ENCODE measurements around the gene ZNF142. TPM values are rescaled to one million over a fixed set of nuclear protein-coding genes. Genes with fewer than 3 reads are reported as not detected.

Gene ZNF142, protein sequence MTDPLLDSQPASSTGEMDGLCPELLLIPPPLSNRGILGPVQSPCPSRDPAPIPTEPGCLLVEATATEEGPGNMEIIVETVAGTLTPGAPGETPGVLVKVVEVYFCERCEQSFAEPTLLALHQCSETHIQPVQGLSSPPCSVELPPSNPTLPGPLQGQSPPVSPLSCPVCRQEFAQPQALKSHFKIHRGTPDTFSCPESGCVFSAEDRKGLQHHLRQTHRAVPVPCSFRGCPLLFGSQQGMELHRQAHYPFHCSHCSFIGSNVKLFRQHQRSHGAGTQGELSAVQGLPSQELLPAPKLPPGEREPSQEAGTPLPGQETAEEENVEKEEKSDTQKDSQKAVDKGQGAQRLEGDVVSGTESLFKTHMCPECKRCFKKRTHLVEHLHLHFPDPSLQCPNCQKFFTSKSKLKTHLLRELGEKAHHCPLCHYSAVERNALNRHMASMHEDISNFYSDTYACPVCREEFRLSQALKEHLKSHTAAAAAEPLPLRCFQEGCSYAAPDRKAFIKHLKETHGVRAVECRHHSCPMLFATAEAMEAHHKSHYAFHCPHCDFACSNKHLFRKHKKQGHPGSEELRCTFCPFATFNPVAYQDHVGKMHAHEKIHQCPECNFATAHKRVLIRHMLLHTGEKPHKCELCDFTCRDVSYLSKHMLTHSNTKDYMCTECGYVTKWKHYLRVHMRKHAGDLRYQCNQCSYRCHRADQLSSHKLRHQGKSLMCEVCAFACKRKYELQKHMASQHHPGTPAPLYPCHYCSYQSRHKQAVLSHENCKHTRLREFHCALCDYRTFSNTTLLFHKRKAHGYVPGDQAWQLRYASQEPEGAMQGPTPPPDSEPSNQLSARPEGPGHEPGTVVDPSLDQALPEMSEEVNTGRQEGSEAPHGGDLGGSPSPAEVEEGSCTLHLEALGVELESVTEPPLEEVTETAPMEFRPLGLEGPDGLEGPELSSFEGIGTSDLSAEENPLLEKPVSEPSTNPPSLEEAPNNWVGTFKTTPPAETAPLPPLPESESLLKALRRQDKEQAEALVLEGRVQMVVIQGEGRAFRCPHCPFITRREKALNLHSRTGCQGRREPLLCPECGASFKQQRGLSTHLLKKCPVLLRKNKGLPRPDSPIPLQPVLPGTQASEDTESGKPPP (N-terminal part only)
- 10 to 100 TPM; 11.8 to 40.3 (median 15.7) TPM for total RNA-seq

DNA sequence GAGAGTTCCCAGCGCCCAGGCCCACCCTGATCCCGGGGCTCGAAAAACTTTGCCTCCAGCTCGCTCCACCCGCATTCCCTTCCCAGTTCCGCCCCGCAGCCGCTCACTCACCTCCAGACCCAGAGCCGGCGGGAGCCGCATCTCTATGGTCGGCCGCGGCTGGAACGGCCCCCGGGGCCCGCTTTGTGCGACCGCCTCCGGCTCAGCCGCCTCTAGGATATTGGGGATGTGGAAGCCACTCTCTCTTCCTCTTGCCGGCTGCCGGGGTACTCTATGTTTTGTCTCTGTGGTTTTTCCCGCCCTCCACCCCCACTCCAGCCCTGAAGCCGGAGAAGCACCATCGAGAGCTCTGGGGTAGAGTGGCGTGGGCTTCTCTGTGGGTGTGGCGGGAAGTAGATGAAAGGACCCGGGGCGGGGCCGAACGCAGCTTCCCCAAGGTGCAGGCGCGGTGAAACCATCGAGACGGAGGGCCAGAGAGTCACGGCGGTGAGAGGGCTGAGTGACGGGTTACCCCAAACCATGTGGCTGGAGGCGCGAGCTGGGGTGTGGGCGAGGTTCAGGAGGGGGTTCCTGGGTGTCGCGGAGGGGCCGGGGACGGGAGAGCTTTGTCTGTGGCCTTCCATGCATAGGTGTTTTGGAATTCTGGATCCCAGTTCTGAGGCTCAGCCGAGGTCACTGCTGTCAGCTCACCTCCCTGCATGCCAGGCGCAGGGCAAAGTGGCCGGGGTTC, at the start of gene ZNF142, which contains the start of gene BCS1L:
Gene ZNF142 (minus strand): TSS at position 366 of the 730 bp plus-strand sequence. CDS start 3,194 bp downstream, outside the sequence.
Gene BCS1L (plus strand): TSS at position 426 of the 730 bp plus-strand sequence. CDS start 1,305 bp downstream, outside the sequence.
- intact Hi-C loops (cut with DNase I; ENCODE audit: low total_unique reads), result no loop called here
- H3K27me3 ChIP-seq, result no peaks in the 10 kb centered on the region
- TF ChIP-seq, protein P1, sequence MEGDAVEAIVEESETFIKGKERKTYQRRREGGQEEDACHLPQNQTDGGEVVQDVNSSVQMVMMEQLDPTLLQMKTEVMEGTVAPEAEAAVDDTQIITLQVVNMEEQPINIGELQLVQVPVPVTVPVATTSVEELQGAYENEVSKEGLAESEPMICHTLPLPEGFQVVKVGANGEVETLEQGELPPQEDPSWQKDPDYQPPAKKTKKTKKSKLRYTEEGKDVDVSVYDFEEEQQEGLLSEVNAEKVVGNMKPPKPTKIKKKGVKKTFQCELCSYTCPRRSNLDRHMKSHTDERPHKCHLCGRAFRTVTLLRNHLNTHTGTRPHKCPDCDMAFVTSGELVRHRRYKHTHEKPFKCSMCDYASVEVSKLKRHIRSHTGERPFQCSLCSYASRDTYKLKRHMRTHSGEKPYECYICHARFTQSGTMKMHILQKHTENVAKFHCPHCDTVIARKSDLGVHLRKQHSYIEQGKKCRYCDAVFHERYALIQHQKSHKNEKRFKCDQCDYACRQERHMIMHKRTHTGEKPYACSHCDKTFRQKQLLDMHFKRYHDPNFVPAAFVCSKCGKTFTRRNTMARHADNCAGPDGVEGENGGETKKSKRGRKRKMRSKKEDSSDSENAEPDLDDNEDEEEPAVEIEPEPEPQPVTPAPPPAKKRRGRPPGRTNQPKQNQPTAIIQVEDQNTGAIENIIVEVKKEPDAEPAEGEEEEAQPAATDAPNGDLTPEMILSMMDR (IDR thresholded peaks at IDR 0.05), result peak in 1 of 4 experiments; percentile 22
- peak in 1 of 2 donors; percentile 17 for TF ChIP-seq POLR2A (IDR thresholded peaks at IDR 0.05)
- no peaks in the 10 kb centered on the region for H3K9me3 ChIP-seq
- peaks cover 0 to 10% of the 10 kb centered on the region in 2 donors for H3K4me1 ChIP-seq
- peak within 1 kb of the TSS; percentile 69 to 79 for H3K27ac ChIP-seq
- DNase-seq, result peak; percentile 86 to 91
- no peaks in the 10 kb centered on the region for H3K36me3 ChIP-seq
- peak within 1 kb of the TSS; percentile 93 to 95 for H3K4me3 ChIP-seq

DNA sequence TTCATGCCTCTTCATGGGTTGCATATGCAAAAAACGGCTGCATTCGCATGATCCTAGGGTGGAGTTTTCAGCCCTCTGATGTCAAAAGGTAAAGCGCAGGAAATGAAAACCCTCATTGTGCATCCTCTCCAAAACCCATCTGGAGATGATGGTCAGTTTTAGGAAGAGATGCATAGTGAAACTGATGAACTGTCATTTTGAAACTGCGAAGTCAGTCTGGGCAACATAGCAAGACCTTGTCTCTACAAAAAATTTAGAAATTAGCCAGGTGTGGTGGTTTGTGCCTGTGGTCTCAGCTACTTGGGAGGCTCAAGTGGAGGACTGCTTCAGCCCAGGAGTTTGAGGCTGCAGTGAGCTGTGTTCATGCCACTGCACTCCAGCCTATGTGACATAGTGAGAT, 48.7 kb upstream of the ZNF142 start:
- Histone ChIP-seq H3K27me3 (no peaks in the 10 kb centered on the region), H3K4me1 (peaks cover 0 to 7% of the 10 kb centered on the region in 2 donors), H3K36me3 (no peaks in the 10 kb centered on the region), H3K27ac (no peak overlapping the region), H3K4me3 (no peak overlapping the region), H3K9me3 (no peaks in the 10 kb centered on the region)
- intact Hi-C loops (cut with DNase I; ENCODE audit: low total_unique reads), result no loop called here
- no peak for TF ChIP-seq POLR2A (IDR thresholded peaks at IDR 0.05)
- TF ChIP-seq, protein P1 (IDR thresholded peaks at IDR 0.05), result no peak
- no peak for DNase-seq

DNA sequence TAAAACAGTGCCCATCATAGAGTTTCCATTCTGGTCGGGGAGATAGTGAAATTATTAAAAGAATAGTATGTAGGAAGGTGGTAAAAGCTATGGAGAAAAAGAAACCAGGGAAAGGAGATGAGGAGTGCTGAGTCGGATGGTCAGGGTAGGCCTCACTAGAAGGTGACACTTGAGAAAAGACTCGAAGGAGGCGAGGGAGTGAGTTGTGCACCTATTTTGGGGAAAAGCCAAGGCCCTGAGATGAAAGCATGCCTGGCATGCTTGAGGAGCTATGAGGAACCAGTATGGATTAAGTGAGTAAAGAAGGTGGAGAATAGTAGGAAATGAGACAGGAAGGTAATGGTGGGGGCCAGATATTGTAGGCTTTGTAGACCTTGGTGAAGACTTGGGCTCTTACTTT, 43.9 kb upstream of the ZNF142 start:
- Histone ChIP-seq H3K27ac (no peak overlapping the region), H3K36me3 (no peaks in the 10 kb centered on the region), H3K4me1 (no peaks in the 10 kb centered on the region), H3K9me3 (no peaks in the 10 kb centered on the region), H3K27me3 (no peaks in the 10 kb centered on the region), H3K4me3 (no peak overlapping the region)
- no peak for TF ChIP-seq POLR2A (IDR thresholded peaks at IDR 0.05)
- TF ChIP-seq, protein P1 (IDR thresholded peaks at IDR 0.05), result no peak
- DNase-seq, result no peak
- intact Hi-C loops (cut with DNase I; ENCODE audit: low total_unique reads), result no loop called here

DNA sequence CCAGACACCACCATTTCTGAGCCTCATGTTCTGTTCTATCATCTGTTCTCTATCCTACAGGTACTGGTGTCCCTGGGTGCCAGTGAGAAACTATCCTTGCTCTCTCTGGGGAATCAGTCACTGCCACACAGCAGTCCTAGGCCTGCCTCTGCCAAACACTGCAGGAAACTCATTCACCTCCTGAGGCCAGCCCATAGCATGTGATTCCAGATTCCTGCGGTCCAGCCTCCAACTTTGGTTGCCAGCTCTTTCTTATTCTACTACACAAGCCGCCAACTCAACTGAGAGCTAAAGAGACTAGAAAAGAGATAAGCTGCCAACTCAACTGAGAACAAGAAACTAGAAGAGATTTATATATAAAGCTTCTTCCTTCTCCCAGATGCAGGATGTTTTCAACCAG, 42.4 kb upstream of the ZNF142 start:
- Histone ChIP-seq H3K27me3 (no peaks in the 10 kb centered on the region), H3K9me3 (no peaks in the 10 kb centered on the region), H3K4me1 (no peaks in the 10 kb centered on the region), H3K27ac (no peak overlapping the region), H3K4me3 (no peak overlapping the region), H3K36me3 (no peaks in the 10 kb centered on the region)
- intact Hi-C loops (cut with DNase I; ENCODE audit: low total_unique reads), result no loop called here
- DNase-seq, result no peak
- TF ChIP-seq POLR2A (IDR thresholded peaks at IDR 0.05), result no peak
- TF ChIP-seq, protein P1 (IDR thresholded peaks at IDR 0.05), result no peak

Data from uterus (tissue), 4 donors.